ENCODE data around the gene ALDH1A3.

ALDH1A3 gene

GRCh38 chr15:100881573-100882336 lies 2.1 kb downstream of the ALDH1A3 start:
- no peak for DNase-seq
- TF ChIP-seq GATA1 (IDR thresholded peaks at IDR 0.05; ENCODE audit: low read depth, low read length) (no peak), POLR2A (IDR thresholded peaks at IDR 0.05; ENCODE audit: low read length) (no peak)

- DNase-seq: no peak
- no peak for TF ChIP-seq POLR2A (IDR thresholded peaks at IDR 0.05; ENCODE audit: low read length)
- TF ChIP-seq GATA1 (IDR thresholded peaks at IDR 0.05; ENCODE audit: low read depth, low read length): no peak
These were observed 5.5 kb downstream of the ALDH1A3 start for GRCh38 chr15:100885116-100885515.

- TF ChIP-seq GATA1 (IDR thresholded peaks at IDR 0.05; ENCODE audit: low read depth, low read length): no peak
- TF ChIP-seq POLR2A (IDR thresholded peaks at IDR 0.05; ENCODE audit: low read length): no peak
- no peak for DNase-seq
These were observed 6.2 kb downstream of the ALDH1A3 start for GRCh38 chr15:100885811-100886210.

GRCh38 chr15:100887211-100887913 lies 7.7 kb downstream of the ALDH1A3 start:
- DNase-seq: no peak
- TF ChIP-seq POLR2A (IDR thresholded peaks at IDR 0.05; ENCODE audit: low read length) (no peak), GATA1 (IDR thresholded peaks at IDR 0.05; ENCODE audit: low read depth, low read length) (no peak)

GRCh38 chr15:100889385-100890050 lies 9.9 kb downstream of the ALDH1A3 start:
- DNase-seq: no peak
- TF ChIP-seq GATA1 (IDR thresholded peaks at IDR 0.05; ENCODE audit: low read depth, low read length) (no peak), POLR2A (IDR thresholded peaks at IDR 0.05; ENCODE audit: low read length) (no peak)

- no peak for DNase-seq
- TF ChIP-seq GATA1 (IDR thresholded peaks at IDR 0.05; ENCODE audit: low read depth, low read length) (no peak), POLR2A (IDR thresholded peaks at IDR 0.05; ENCODE audit: low read length) (no peak)
These were observed 10.6 kb downstream of the ALDH1A3 start for GRCh38 chr15:100890051-100890720.

GRCh38 chr15:100890850-100891249 lies 11.2 kb downstream of the ALDH1A3 start:
- TF ChIP-seq POLR2A (IDR thresholded peaks at IDR 0.05; ENCODE audit: low read length) (no peak), GATA1 (IDR thresholded peaks at IDR 0.05; ENCODE audit: low read depth, low read length) (no peak)

GRCh38 chr15:100891307-100892012 lies 11.8 kb downstream of the ALDH1A3 start:
- no peak for DNase-seq
- TF ChIP-seq GATA1 (IDR thresholded peaks at IDR 0.05; ENCODE audit: low read depth, low read length) (no peak), POLR2A (IDR thresholded peaks at IDR 0.05; ENCODE audit: low read length) (no peak)

More at GRCh38 chr15:100890850-100891249, 11.2 kb downstream of the ALDH1A3 start:
- DNase-seq: no peak

- TF ChIP-seq POLR2A (IDR thresholded peaks at IDR 0.05; ENCODE audit: low read length) (no peak), GATA1 (IDR thresholded peaks at IDR 0.05; ENCODE audit: low read depth, low read length) (no peak)
- no peak for DNase-seq
These were observed 12.4 kb downstream of the ALDH1A3 start for GRCh38 chr15:100892013-100892355.

- no peak for DNase-seq
- TF ChIP-seq GATA1 (IDR thresholded peaks at IDR 0.05; ENCODE audit: low read depth, low read length) (no peak), POLR2A (IDR thresholded peaks at IDR 0.05; ENCODE audit: low read length) (no peak)
These were observed 13.8 kb downstream of the ALDH1A3 start for GRCh38 chr15:100893261-100893963.

GRCh38 chr15:100893964-100894295 lies 14.3 kb downstream of the ALDH1A3 start:
- no peak for TF ChIP-seq POLR2A (IDR thresholded peaks at IDR 0.05; ENCODE audit: low read length)
- no peak for TF ChIP-seq GATA1 (IDR thresholded peaks at IDR 0.05; ENCODE audit: low read depth, low read length)
- no peak for DNase-seq

- DNase-seq: no peak
- TF ChIP-seq GATA1 (IDR thresholded peaks at IDR 0.05; ENCODE audit: low read depth, low read length) (no peak), POLR2A (IDR thresholded peaks at IDR 0.05; ENCODE audit: low read length) (no peak)
These were observed 16.1 kb downstream of the ALDH1A3 start for GRCh38 chr15:100895721-100896120.

Data from erythroblast (primary cell).